Erythroblast (primary cell): ENCODE data around the gene ENPP1.

Experiments used
- GATA1 ChIP-seq: IDR thresholded peaks from 2 replicates; pipeline ENCODE4 v1.6.1; 2011; ENCODE audit warnings: low read depth, mild to moderate bottlenecking, control low read depth, low read length, moderate library complexity
- POLR2A ChIP-seq: IDR thresholded peaks from 2 replicates; pipeline ENCODE4 v1.6.1; 2011; ENCODE audit warnings: mild to moderate bottlenecking, low read length

GRCh38 chr6:131877999-131878789 is 70.4 kb downstream of the ENPP1 start:
- no peak for TF ChIP-seq POLR2A
- no peak for TF ChIP-seq GATA1
